Liver (tissue), 9 donors: ENCODE results near the gene HIRIP3. TPM values are rescaled to one million over a fixed set of nuclear protein-coding genes. Genes with fewer than 3 reads are reported as not detected.

Experiments used
- DNase-seq: peaks from one replicate; pipeline ENCODE4 v3.0.0-alpha.2; 2017; ENCODE audit warnings: low spot score
- H3K27ac ChIP-seq, 2 donors: one replicate each; pipeline ENCODE4 v1.7.0; 2013; ENCODE audit warnings: inconsistent platforms in 2 of 2, low read length in 2 of 2, control low read depth in 1 of 2, low read depth in 1 of 2, mild to moderate bottlenecking in 1 of 2
- H3K27me3 ChIP-seq, 4 donors: one replicate each; pipeline versions ENCODE4 v1.6.1 to v1.7.0; 2013; ENCODE audit warnings: low read length in 3 of 4, inconsistent platforms in 1 of 4, mild to moderate bottlenecking in 1 of 4, moderate library complexity in 1 of 4; ENCODE audit not compliant: control insufficient read depth in 4 of 4, insufficient read depth in 4 of 4
- H3K36me3 ChIP-seq, 4 donors: one replicate each; pipeline versions ENCODE4 v1.6.1 to v1.7.0; 2013; ENCODE audit warnings: low read length in 3 of 4, mild to moderate bottlenecking in 3 of 4, low read depth in 1 of 4, moderate library complexity in 1 of 4; ENCODE audit not compliant: control insufficient read depth in 4 of 4, insufficient read depth in 3 of 4
- H3K4me1 ChIP-seq, 4 donors: one replicate each; pipeline versions ENCODE4 v1.6.1 to v1.7.0; 2013; ENCODE audit warnings: low read length in 3 of 4, mild to moderate bottlenecking in 3 of 4, moderate library complexity in 1 of 4; ENCODE audit not compliant: control insufficient read depth in 4 of 4, insufficient read depth in 4 of 4
- H3K4me3 ChIP-seq, 3 donors: one replicate each; pipeline versions ENCODE4 v1.6.1 to v1.7.0; 2013; ENCODE audit warnings: low read length in 3 of 3, control low read depth in 1 of 3, low read depth in 1 of 3, mild to moderate bottlenecking in 1 of 3
- H3K9ac ChIP-seq, 2 donors: one replicate each; pipeline ENCODE4 v1.7.0; 2013; ENCODE audit warnings: low read length in 2 of 2, mild to moderate bottlenecking in 2 of 2, moderate library complexity in 2 of 2, control low read depth in 1 of 2, low read depth in 1 of 2
- H3K9me3 ChIP-seq, 4 donors: one replicate each; pipeline versions ENCODE4 v1.6.1 to v1.7.0; 2013; ENCODE audit warnings: low read length in 3 of 4; ENCODE audit not compliant: control insufficient read depth in 4 of 4
- ATF3 ChIP-seq: IDR thresholded peaks from 2 replicates; pipeline ENCODE4 v1.6.1; 2016; ENCODE audit warnings: antibody characterized with exemption
- CTCF ChIP-seq: fragments of 150-350 bp; IDR thresholded peaks from 2 replicates; pipeline ENCODE4 v1.5.1; 2017; ENCODE audit warnings: improper control_type of control experiment, low read depth, low read length; ENCODE audit not compliant: missing input control
- EGR1 ChIP-seq, 2 donors: IDR thresholded peaks; 2 replicates each; pipeline ENCODE4 v1.6.1; 2016 to 2018; ENCODE audit warnings: antibody characterized with exemption in 2 of 2, low read depth in 2 of 2
- FOXA1 ChIP-seq: IDR thresholded peaks from 2 replicates; pipeline ENCODE4 v1.6.1; 2016; ENCODE audit warnings: antibody characterized with exemption
- FOXA2 ChIP-seq: IDR thresholded peaks from 2 replicates; pipeline ENCODE4 v1.6.1; 2016; ENCODE audit warnings: antibody characterized with exemption
- JUND ChIP-seq, 2 donors: IDR thresholded peaks; 2 replicates each; pipeline ENCODE4 v1.6.1; 2016; ENCODE audit warnings: antibody characterized with exemption in 2 of 2
- MAX ChIP-seq: IDR thresholded peaks from 2 replicates; pipeline ENCODE4 v1.6.1; 2016; ENCODE audit warnings: antibody characterized with exemption
- REST ChIP-seq: IDR thresholded peaks from 2 replicates; pipeline ENCODE4 v1.6.1; 2016; ENCODE audit warnings: antibody characterized with exemption, mild to moderate bottlenecking
- SP1 ChIP-seq: IDR thresholded peaks from 2 replicates; pipeline ENCODE4 v1.6.1; 2018; ENCODE audit warnings: antibody characterized with exemption, mild to moderate bottlenecking
- TAF1 ChIP-seq: conservative IDR thresholded peaks from 2 replicates; pipeline ENCODE4 v1.6.1; 2016; ENCODE audit warnings: antibody characterized with exemption, mild to moderate bottlenecking
- YY1 ChIP-seq: IDR thresholded peaks from 2 replicates; pipeline ENCODE4 v1.6.1; 2016; ENCODE audit warnings: antibody characterized with exemption, mild to moderate bottlenecking
- WGBS: extraction: QIAGEN DNeasy Blood & Tissue Kit; methylation state at CpG from one replicate; pipeline ENCODE4 v1.1.7; 2013; 5-methylcytosine and 5-hydroxymethylcytosine counted together
- polyA plus RNA-seq, 2 donors: library from polyadenylated mRNA; stranded (reverse) in 1 of 2; unstranded in 1 of 2; fragments of 200-250 nt in 1 of 2; fragments of >200 nt in 1 of 2; fragmentation: Nextera tagmentation in 1 of 2; extraction: Ambion mirVana in 1 of 2; gene quantifications; one replicate each; pipeline versions ENCODE4 v1.2.1 to v1.2.3, GENCODE V29; 2013 to 2015
- total RNA-seq, 2 donors: library from RNA; depleted of rRNA; stranded (reverse); fragments of >200 nt; gene quantifications; one replicate each; pipeline ENCODE4 v1.2.3, GENCODE V29; 2014
- donor health status: healthy.
- donor health status: healthy.
- donor health status: healthy.
- donor health status: healthy.
- donor health status: healthy.

The HIRIP3 gene
- total and polyA plus RNA-seq, 4 donors: 5.7 to 10.5 (median 9.1) TPM

GRCh38 chr16:29951625-29952365 is 43.6 kb downstream of the HIRIP3 start (continued):
- no peak for TF ChIP-seq REST

GRCh38 chr16:29950806-29951461 is 44.5 kb downstream of the HIRIP3 start:
- Histone ChIP-seq H3K9me3 (no peaks in the 10 kb centered on the region), H3K36me3 (no peaks in the 10 kb centered on the region), H3K4me3 (no peak overlapping the region), H3K4me1 (no peaks in the 10 kb centered on the region), H3K9ac (no peak overlapping the region), H3K27me3 (no peaks in the 10 kb centered on the region), H3K27ac (no peak overlapping the region)
- no peak for TF ChIP-seq REST
- no peak for TF ChIP-seq SP1
- TF ChIP-seq TAF1: no peak
- no peak for TF ChIP-seq JUND (IDR thresholded peaks at IDR 0.05)
- no peak for TF ChIP-seq MAX
- no peak for TF ChIP-seq CTCF
- TF ChIP-seq YY1: no peak
- TF ChIP-seq FOXA1: no peak
- TF ChIP-seq ATF3: no peak
- TF ChIP-seq EGR1 (IDR thresholded peaks at IDR 0.05; ENCODE audit: low read depth in 2 of 2): no peak
- no peak for TF ChIP-seq FOXA2
- DNase-seq: no peak
- 90% methylated on average over 4 of the region's 4 CpGs for WGBS
